Neuronal stem cell (in vitro differentiated cells): ENCODE measurements around the gene ODAD4.

ENCODE experiments used
- DNase-seq: peaks from one replicate; pipeline ENCODE4 v3.0.0-alpha.2; 2013; ENCODE audit warnings: low spot score
- H2AFZ ChIP-seq: one replicate; pipeline ENCODE4 v1.6.1; 2013; ENCODE audit warnings: mild to moderate bottlenecking, low read length, inconsistent platforms
- H2AK5ac ChIP-seq: 2 replicates; pipeline ENCODE4 v1.6.1; 2013; ENCODE audit warnings: low read depth, mild to moderate bottlenecking, inconsistent platforms, low read length, moderate library complexity, mixed read lengths
- H2BK120ac ChIP-seq: 2 replicates; pipeline ENCODE4 v1.6.1; 2013; ENCODE audit warnings: low read depth, mild to moderate bottlenecking, inconsistent platforms, low read length, moderate library complexity, mixed read lengths
- H2BK12ac ChIP-seq: one replicate; pipeline ENCODE4 v1.6.1; 2013; ENCODE audit warnings: low read length, inconsistent platforms
- H2BK15ac ChIP-seq: 2 replicates; pipeline ENCODE4 v1.6.1; 2013; ENCODE audit warnings: mild to moderate bottlenecking, low read length, inconsistent platforms, mixed read lengths
- H2BK5ac ChIP-seq: one replicate; pipeline ENCODE4 v1.6.1; 2013; ENCODE audit warnings: inconsistent platforms, mild to moderate bottlenecking, low read length, moderate library complexity
- H3K14ac ChIP-seq: one replicate; pipeline ENCODE4 v1.6.1; 2013; ENCODE audit warnings: low read length, inconsistent platforms
- H3K18ac ChIP-seq: 2 replicates; pipeline ENCODE4 v1.6.1; 2013; ENCODE audit warnings: low read length, inconsistent platforms
- H3K23ac ChIP-seq: 2 replicates; pipeline ENCODE4 v1.6.1; 2013; ENCODE audit warnings: low read depth, mild to moderate bottlenecking, mixed read lengths, low read length, inconsistent platforms; ENCODE audit not compliant: poor library complexity
- H3K27ac ChIP-seq: replicated peaks from 3 replicates; pipeline ENCODE4 v1.5.1; 2013; ENCODE audit warnings: low read length, inconsistent platforms
- H3K27me3 ChIP-seq, 3 experiments: 2 replicates each; pipeline ENCODE4 v1.6.1; 2013; ENCODE audit warnings: low read length in 3 of 3, mild to moderate bottlenecking in 2 of 3, inconsistent platforms in 1 of 3, low read depth in 1 of 3, mixed read lengths in 1 of 3, moderate library complexity in 1 of 3; ENCODE audit not compliant: control insufficient read depth in 3 of 3, insufficient read depth in 3 of 3
- H3K36me3 ChIP-seq, 2 donors: replicated peaks in 1 of 2; 2 replicates each; pipeline ENCODE4 v1.6.1; 2013; ENCODE audit warnings: low read length in 2 of 2; ENCODE audit not compliant: control insufficient read depth in 2 of 2, insufficient read depth in 2 of 2
- H3K4ac ChIP-seq: 2 replicates; pipeline ENCODE4 v1.6.1; 2013; ENCODE audit warnings: inconsistent platforms, mild to moderate bottlenecking, low read length, moderate library complexity
- H3K4me1 ChIP-seq, 2 donors: 1 replicate in 1 of 2; 2 replicates in 1 of 2; pipeline ENCODE4 v1.6.1; 2013; ENCODE audit warnings: low read length in 2 of 2, low read depth in 1 of 2; ENCODE audit not compliant: control insufficient read depth in 2 of 2, insufficient read depth in 1 of 2
- H3K4me2 ChIP-seq: one replicate; pipeline ENCODE4 v1.6.1; 2013; ENCODE audit warnings: mild to moderate bottlenecking, low read length, inconsistent platforms; ENCODE audit not compliant: insufficient read depth, poor library complexity, severe bottlenecking
- H3K4me3 ChIP-seq, 2 donors: 2 replicates each; pipeline ENCODE4 v1.5.1; 2013; ENCODE audit warnings: low read length in 2 of 2, mild to moderate bottlenecking in 2 of 2, inconsistent platforms in 1 of 2, moderate library complexity in 1 of 2
- H3K79me1 ChIP-seq: one replicate; pipeline ENCODE4 v1.6.1; 2013; ENCODE audit warnings: low read depth, mild to moderate bottlenecking, inconsistent platforms, low read length, moderate library complexity
- H3K9ac ChIP-seq: one replicate; pipeline ENCODE4 v1.6.1; 2013; ENCODE audit warnings: mild to moderate bottlenecking, low read depth, low read length, inconsistent platforms; ENCODE audit not compliant: poor library complexity
- H3K9me3 ChIP-seq, 2 donors: replicated peaks in 1 of 2; 2 replicates each; pipeline versions ENCODE3 to v1.6.1; 2013; ENCODE audit warnings: low read length in 2 of 2, mild to moderate bottlenecking in 2 of 2, inconsistent platforms in 1 of 2, low read depth in 1 of 2, mixed read lengths in 1 of 2, moderate library complexity in 1 of 2; ENCODE audit not compliant: control insufficient read depth in 2 of 2, insufficient read depth in 1 of 2
- H4K8ac ChIP-seq: one replicate; pipeline ENCODE4 v1.6.1; 2013; ENCODE audit warnings: low read depth, mild to moderate bottlenecking, inconsistent platforms, low read length, moderate library complexity
- H4K91ac ChIP-seq: one replicate; pipeline ENCODE4 v1.6.1; 2013; ENCODE audit warnings: low read length, low read depth, mild to moderate bottlenecking, inconsistent platforms; ENCODE audit not compliant: poor library complexity
- WGBS, 2 donors: extraction: QIAGEN DNeasy Blood & Tissue Kit; methylation state at CpG; one replicate each; pipeline ENCODE4 v1.1.7; 2013; ENCODE audit warnings: missing lambda C conversion rate in 2 of 2, mixed read lengths in 1 of 2; ENCODE audit not compliant: insufficient read length in 2 of 2, insufficient replicate concordance in 1 of 2; ENCODE audit errors: extremely low coverage in 2 of 2; 5-methylcytosine and 5-hydroxymethylcytosine counted together

Gene ODAD4

DNA sequence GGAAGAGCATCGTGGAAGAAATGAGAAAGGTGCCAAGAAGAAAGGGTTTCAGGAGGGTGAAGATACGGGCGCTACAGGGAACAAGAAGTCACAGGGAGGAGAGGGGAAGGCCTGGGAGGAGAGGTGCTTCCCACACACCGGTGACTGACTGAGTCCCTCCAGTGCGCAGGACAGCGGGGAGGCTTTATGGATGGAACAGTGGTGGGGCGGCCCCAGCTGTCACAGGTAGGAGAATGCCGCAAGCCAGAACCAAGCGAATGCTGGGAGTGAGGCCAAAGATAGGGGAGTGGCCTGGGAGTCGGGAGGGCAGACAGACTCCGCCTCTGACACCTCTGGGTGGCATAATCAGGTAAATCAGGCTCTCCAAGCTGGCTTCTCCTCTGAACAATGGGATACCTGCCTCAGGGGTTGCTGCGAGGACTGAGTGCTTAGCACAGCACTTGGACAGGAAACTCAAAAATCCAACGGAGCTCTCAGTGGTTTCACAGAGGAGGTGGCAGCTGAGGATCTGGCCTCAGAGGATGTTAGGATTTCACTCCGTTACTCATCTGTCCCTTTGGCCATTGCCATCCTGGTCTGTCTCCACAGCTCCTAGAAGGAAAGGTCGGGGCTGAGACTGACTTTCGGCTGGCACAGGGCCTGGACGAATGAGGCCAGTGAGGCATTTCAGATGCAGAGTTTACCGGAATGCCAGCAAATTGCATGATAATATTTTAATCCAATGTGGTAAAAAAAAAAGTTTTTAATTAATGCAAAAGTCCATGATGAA lies 35.5 kb downstream of the ODAD4 start:
- peak overlapping the region; percentile 64 for H3K9ac ChIP-seq
- peak overlapping the region; percentile 92 for H3K23ac ChIP-seq
- H3K79me1 ChIP-seq: peaks cover 3% of the 10 kb centered on the region
- no CpG with 5 or more reads among the region's 18 CpGs for WGBS, 2 donors
- H3K27ac ChIP-seq: peak overlapping the region; percentile 38
- H3K18ac ChIP-seq: no peak overlapping the region
- H2BK120ac ChIP-seq: no peak overlapping the region
- H3K36me3 ChIP-seq: peaks cover 15 to 33% of the 10 kb centered on the region in 2 donors
- no peak overlapping the region for H2BK12ac ChIP-seq
- H2AFZ ChIP-seq: peak overlapping the region; percentile 90
- H3K14ac ChIP-seq: no peak overlapping the region
- H3K4ac ChIP-seq: no peak overlapping the region
- peaks cover 7 to 12% of the 10 kb centered on the region in 2 donors for H3K4me1 ChIP-seq
- no peak overlapping the region for H4K8ac ChIP-seq
- no peak overlapping the region for H2BK5ac ChIP-seq
- H3K27me3 ChIP-seq: no peaks in the 10 kb centered on the region
- no peak overlapping the region for H2AK5ac ChIP-seq
- H3K4me3 ChIP-seq: peak overlapping the region; percentile 77 to 85
- no peak overlapping the region for H4K91ac ChIP-seq
- H2BK15ac ChIP-seq: no peak overlapping the region
- peak; percentile 50 for DNase-seq
- peak overlapping the region; percentile 90 for H3K4me2 ChIP-seq
- H3K9me3 ChIP-seq: peaks cover 4 to 12% of the 10 kb centered on the region in 2 donors

DNA sequence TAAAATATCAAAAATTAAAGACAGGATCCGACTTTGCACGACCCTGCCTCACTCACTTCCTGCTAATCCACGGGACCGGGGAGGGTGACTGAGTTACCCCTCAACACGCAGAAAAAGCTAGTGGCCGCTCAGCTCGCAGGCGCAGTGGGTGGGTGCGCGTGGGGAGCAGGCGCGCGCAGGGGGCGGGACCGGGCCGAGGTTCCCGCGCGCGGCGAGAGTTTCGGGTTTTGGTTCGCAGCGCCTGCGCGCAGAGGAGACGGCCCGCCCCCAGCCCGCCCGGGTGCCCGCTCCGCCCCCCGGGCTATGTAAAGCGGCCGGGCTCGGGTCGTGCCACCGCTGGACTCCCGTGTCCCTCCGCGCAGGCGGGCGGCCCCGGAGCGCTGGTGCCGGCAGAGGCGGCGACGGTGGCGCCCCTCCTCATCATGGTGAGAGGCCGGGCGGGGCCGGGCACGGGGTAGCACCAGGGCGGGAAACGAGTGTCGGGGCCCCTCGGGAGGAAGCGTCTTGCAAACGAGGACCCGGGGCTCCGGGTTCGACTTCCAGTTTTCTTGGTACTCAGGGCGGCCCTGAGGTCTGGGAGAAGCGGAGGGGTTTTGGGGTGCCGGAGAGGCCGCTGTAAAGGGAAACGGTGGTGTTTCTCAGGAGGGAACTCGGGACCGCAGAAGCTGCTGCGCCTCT lies 36.2 kb downstream of the ODAD4 start, which contains the start of gene CNP:
Gene CNP (plus strand): TSS at position 333 of the 678 bp plus-strand sequence. CDS start 90 bp downstream, at position 423.
- Histone ChIP-seq H2AK5ac (peak within 1 kb of the TSS; percentile 97), H2AFZ (peak within 1 kb of the TSS; percentile 90), H3K27me3 (no peaks in the 10 kb centered on the region), H3K9me3 (peaks cover 4 to 12% of the 10 kb centered on the region in 2 donors), H2BK120ac (peak within 1 kb of the TSS; percentile 85), H3K4me3 (peak within 1 kb of the TSS; percentile 85), H4K8ac (no peak within 1 kb of the TSS), H3K23ac (peak within 1 kb of the TSS; percentile 92), H3K18ac (peak within 1 kb of the TSS; percentile 98), H3K4me1 (peaks cover 7 to 12% of the 10 kb centered on the region in 2 donors), H3K4me2 (peak within 1 kb of the TSS; percentile 90), H2BK12ac (peak within 1 kb of the TSS; percentile 24), H3K14ac (no peak within 1 kb of the TSS), H3K79me1 (peaks cover 3% of the 10 kb centered on the region), H2BK5ac (peak within 1 kb of the TSS; percentile 71), H2BK15ac (no peak within 1 kb of the TSS), H3K4ac (peak within 1 kb of the TSS; percentile 4), H4K91ac (no peak within 1 kb of the TSS), H3K9ac (peak within 1 kb of the TSS; percentile 91), H3K36me3 (peaks cover 19 to 40% of the 10 kb centered on the region in 2 donors), H3K27ac (peak within 1 kb of the TSS; percentile 60)
- peak; percentile 84 for DNase-seq
- no CpG with 5 or more reads among the region's 71 CpGs for WGBS, 2 donors

- Histone ChIP-seq H3K4me1 (peaks cover 7 to 12% of the 10 kb centered on the region in 2 donors), H4K8ac (no peak overlapping the region), H2BK5ac (peak overlapping the region; percentile 71), H2BK15ac (no peak overlapping the region), H3K4ac (peak overlapping the region; percentile 4), H3K9ac (peak overlapping the region; percentile 91), H2BK12ac (peak overlapping the region; percentile 24), H2AFZ (peak overlapping the region; percentile 90), H3K14ac (no peak overlapping the region), H3K23ac (peak overlapping the region; percentile 92), H3K4me3 (peak overlapping the region; percentile 85), H3K36me3 (peaks cover 23 to 47% of the 10 kb centered on the region in 2 donors), H2BK120ac (peak overlapping the region; percentile 85), H3K9me3 (peaks cover 4 to 12% of the 10 kb centered on the region in 2 donors), H3K4me2 (peak overlapping the region; percentile 70), H3K18ac (peak overlapping the region; percentile 98), H3K27me3 (no peaks in the 10 kb centered on the region), H4K91ac (no peak overlapping the region), H3K79me1 (peaks cover 3% of the 10 kb centered on the region), H3K27ac (peak overlapping the region; percentile 60), H2AK5ac (peak overlapping the region; percentile 97)
- DNase-seq: no peak
- WGBS, 2 donors: no CpG with 5 or more reads among the region's 39 CpGs
Measured at GRCh38 chr17:41967141-41967920, 36.9 kb downstream of the ODAD4 start.
